HL-60 (cell line): ENCODE measurements around the gene C17orf113.

Source experiments
- CTCF ChIP-seq: IDR thresholded peaks from one replicate; pipeline ENCODE4 v1.5.1; 2011; ENCODE audit warnings: low read length, control low read depth, inconsistent platforms; ENCODE audit not compliant: insufficient read depth
- POLR2AphosphoS5 ChIP-seq: IDR thresholded peaks from 2 replicates; pipeline ENCODE4 v1.6.1; 2012; ENCODE audit warnings: low read depth
- REST ChIP-seq: IDR thresholded peaks from 2 replicates; pipeline ENCODE4 v1.6.1; 2012; ENCODE audit warnings: low read depth; ENCODE audit not compliant: insufficient replicate concordance
- SPI1 ChIP-seq: IDR thresholded peaks from 2 replicates; pipeline ENCODE4 v1.6.1; 2012; ENCODE audit warnings: low read depth, mild to moderate bottlenecking, borderline replicate concordance

GRCh38 chr17:41998497-41998896 is 51.9 kb downstream of the C17orf113 start:
- TF ChIP-seq REST (no peak), CTCF (no peak), SPI1 (no peak), POLR2AphosphoS5 (no peak)
